Endothelial cell (in vitro differentiated cells): ENCODE measurements around the gene FAM240A. TPM values are rescaled to one million over a fixed set of nuclear protein-coding genes. Genes with fewer than 3 reads are reported as not detected.

ENCODE experiments used
- DNase-seq: peaks from one replicate; pipeline ENCODE4 v3.0.0; 2021; ENCODE audit warnings: low spot score
- H3K27ac Mint-ChIP-seq: one replicate; pipeline ENCODE4 v1.8.0; 2021; ENCODE audit warnings: mixed read lengths, inconsistent platforms; ENCODE audit not compliant: unreplicated experiment
- H3K27me3 Mint-ChIP-seq: one replicate; pipeline ENCODE4 v1.8.0; 2021; ENCODE audit warnings: mild to moderate bottlenecking, moderate library complexity, mixed read lengths, inconsistent platforms; ENCODE audit not compliant: unreplicated experiment
- H3K36me3 Mint-ChIP-seq: one replicate; pipeline ENCODE4 v1.8.0; 2021; ENCODE audit warnings: mild to moderate bottlenecking, low read depth, mixed read lengths, inconsistent platforms; ENCODE audit not compliant: unreplicated experiment
- H3K4me1 Mint-ChIP-seq: one replicate; pipeline ENCODE4 v1.8.0; 2021; ENCODE audit warnings: mild to moderate bottlenecking, mixed read lengths, inconsistent platforms; ENCODE audit not compliant: unreplicated experiment
- H3K4me3 Mint-ChIP-seq: one replicate; pipeline ENCODE4 v1.8.0; 2021; ENCODE audit warnings: mild to moderate bottlenecking, mixed read lengths, inconsistent platforms; ENCODE audit not compliant: unreplicated experiment
- H3K9me3 Mint-ChIP-seq: one replicate; pipeline ENCODE4 v1.8.0; 2021; ENCODE audit warnings: mixed read lengths, inconsistent platforms; ENCODE audit not compliant: unreplicated experiment
- CTCF ChIP-seq: fragments of 200-600 bp; sonication (generic); IDR thresholded peaks from one replicate; pipeline ENCODE4 v1.5.0; 2021; ENCODE audit warnings: antibody characterized with exemption; ENCODE audit not compliant: unreplicated experiment
- total RNA-seq: library from RNA; stranded (reverse); fragmentation: NEBNext Ultra II Directional; extraction: Animal tissue kit (Norgen Biotek cat#: 25700); gene quantifications from one replicate; pipeline ENCODE4 v1.2.1, GENCODE V29; 2021; ENCODE audit not compliant: unreplicated experiment

Gene FAM240A
- total RNA-seq, 1 donor from 2014 or later = not detected

GRCh38 chr3:46666453-46666845 is 54.1 kb downstream of the FAM240A start:
- no peak overlapping the region for H3K4me3 Mint-ChIP-seq
- peaks cover 12% of the 10 kb centered on the region for H3K27me3 Mint-ChIP-seq
- H3K9me3 Mint-ChIP-seq = no peaks in the 10 kb centered on the region
- H3K4me1 Mint-ChIP-seq = no peaks in the 10 kb centered on the region
- no peak overlapping the region for H3K27ac Mint-ChIP-seq
- H3K36me3 Mint-ChIP-seq = no peaks in the 10 kb centered on the region
- TF ChIP-seq CTCF = no peak
- DNase-seq = no peak

- no peak overlapping the region for H3K4me3 Mint-ChIP-seq
- TF ChIP-seq CTCF = no peak
- peaks cover 12% of the 10 kb centered on the region for H3K27me3 Mint-ChIP-seq
- no peak overlapping the region for H3K27ac Mint-ChIP-seq
- no peaks in the 10 kb centered on the region for H3K36me3 Mint-ChIP-seq
- no peaks in the 10 kb centered on the region for H3K4me1 Mint-ChIP-seq
- DNase-seq = no peak
- no peaks in the 10 kb centered on the region for H3K9me3 Mint-ChIP-seq
Measured at GRCh38 chr3:46667061-46667621, 54.8 kb downstream of the FAM240A start.

- H3K9me3 Mint-ChIP-seq = no peaks in the 10 kb centered on the region
- no peak for DNase-seq
- no peak overlapping the region for H3K27ac Mint-ChIP-seq
- TF ChIP-seq CTCF = no peak
- no peaks in the 10 kb centered on the region for H3K36me3 Mint-ChIP-seq
- H3K27me3 Mint-ChIP-seq = peaks cover 9% of the 10 kb centered on the region
- no peak overlapping the region for H3K4me3 Mint-ChIP-seq
- no peaks in the 10 kb centered on the region for H3K4me1 Mint-ChIP-seq
Measured at GRCh38 chr3:46667657-46668056, 55.3 kb downstream of the FAM240A start.

GRCh38 chr3:46668116-46668515 is 55.8 kb downstream of the FAM240A start:
- no peak overlapping the region for H3K27ac Mint-ChIP-seq

GRCh38 chr3:46668591-46668990 is 56.3 kb downstream of the FAM240A start:
- peaks cover 9% of the 10 kb centered on the region for H3K27me3 Mint-ChIP-seq
- H3K4me3 Mint-ChIP-seq = no peak overlapping the region
- H3K4me1 Mint-ChIP-seq = no peaks in the 10 kb centered on the region
- DNase-seq = no peak
- H3K9me3 Mint-ChIP-seq = no peaks in the 10 kb centered on the region
- no peak for TF ChIP-seq CTCF
- H3K27ac Mint-ChIP-seq = no peak overlapping the region
- H3K36me3 Mint-ChIP-seq = no peaks in the 10 kb centered on the region

More at GRCh38 chr3:46668116-46668515, 55.8 kb downstream of the FAM240A start:
- Mint-ChIP-seq H3K27me3 (peaks cover 7% of the 10 kb centered on the region), H3K4me3 (no peak overlapping the region), H3K36me3 (no peaks in the 10 kb centered on the region), H3K4me1 (no peaks in the 10 kb centered on the region), H3K9me3 (no peaks in the 10 kb centered on the region)
- no peak for TF ChIP-seq CTCF
- no peak for DNase-seq
